Mucosa of descending colon (tissue), 3 donors: ENCODE data around the gene AFG3L2. TPM values are rescaled to one million over a fixed set of nuclear protein-coding genes. Genes with fewer than 3 reads are reported as not detected.

ENCODE experiments used
- ATAC-seq: fragments of 200-7000 bp; cut with Tn5 transposase; one replicate; pipeline ENCODE4 v1.9.1; 2020; ENCODE audit warnings: mild to moderate bottlenecking, moderate library complexity
- DNase-seq, 3 donors: peaks; one replicate each; pipeline ENCODE4 v3.0.0-alpha.2; 2020
- H3K36me3 ChIP-seq: fragments of 200-600 bp; one replicate; pipeline ENCODE4 v1.8.0; 2021; ENCODE audit warnings: low read depth, mild to moderate bottlenecking
- H3K4me1 ChIP-seq: fragments of 200-600 bp; one replicate; pipeline ENCODE4 v1.8.0; 2021; ENCODE audit warnings: low read depth, mild to moderate bottlenecking
- H3K4me3 ChIP-seq: fragments of 200-600 bp; one replicate; pipeline ENCODE4 v1.8.0; 2021; ENCODE audit warnings: mild to moderate bottlenecking
- H3K9me3 ChIP-seq: fragments of 200-600 bp; one replicate; pipeline ENCODE4 v1.8.0; 2021; ENCODE audit warnings: mild to moderate bottlenecking
- intact Hi-C, 2 donors: fragments of 100-400 bp; cut with DNase I in 1 of 2; cut with micrococcal nuclease in 1 of 2; formaldehyde crosslinking; loops; one replicate each; pipeline versions ENCODE4 v1.11.0 to v1.11.1; 2022; cut with DNase I, micrococcal nuclease
- total RNA-seq, 3 donors: library from RNA; stranded (reverse); fragmentation: NEBNext Ultra II Directional in 2 of 3; extraction: Animal tissue kit (Norgen Biotek cat#: 25700) in 2 of 3; gene quantifications; one replicate each; pipeline versions ENCODE4 v1.2.1 to v1.2.4, GENCODE V29; 2021 to 2023
- TF ChIP-seq, protein P1 (sequence below): fragments of 200-600 bp; IDR thresholded peaks from one replicate; pipeline ENCODE4 v1.8.0; 2022; ENCODE audit warnings: antibody characterized with exemption, mild to moderate bottlenecking
- donor health status: DM: no; HTN: no; CAD: no; lungs with moderate emphysema.
- donor health status: DM: no; HTN: no; CAD: no.
- donor health status: DM: no; HTN: yes; CAD: no.

Gene AFG3L2
- total RNA-seq, 3 donors from 2014 or later: 68.5 to 104 (median 93.1) TPM

DNA sequence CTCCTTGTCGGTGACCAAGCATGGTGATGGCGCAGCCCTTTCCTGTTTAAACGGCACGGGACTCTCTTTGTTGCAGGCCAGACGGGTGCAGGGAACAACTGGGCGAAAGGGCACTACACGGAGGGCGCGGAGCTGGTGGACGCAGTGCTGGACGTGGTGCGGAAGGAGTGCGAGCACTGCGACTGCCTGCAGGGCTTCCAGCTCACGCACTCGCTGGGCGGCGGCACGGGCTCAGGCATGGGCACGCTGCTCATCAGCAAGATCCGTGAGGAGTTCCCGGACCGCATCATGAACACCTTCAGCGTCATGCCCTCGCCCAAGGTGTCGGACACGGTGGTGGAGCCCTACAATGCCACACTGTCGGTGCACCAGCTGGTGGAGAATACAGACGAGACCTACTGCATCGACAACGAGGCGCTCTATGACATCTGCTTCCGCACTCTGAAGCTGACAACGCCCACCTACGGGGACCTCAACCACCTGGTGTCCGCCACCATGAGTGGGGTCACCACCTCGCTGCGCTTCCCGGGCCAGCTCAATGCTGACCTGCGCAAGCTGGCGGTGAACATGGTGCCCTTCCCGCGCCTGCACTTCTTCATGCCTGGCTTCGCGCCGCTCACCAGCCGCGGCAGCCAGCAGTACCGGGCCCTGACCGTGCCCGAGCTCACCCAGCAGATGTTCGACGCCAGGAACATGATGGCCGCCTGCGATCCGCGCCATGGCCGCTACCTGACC, 51.9 kb downstream of the AFG3L2 start:
- no peaks in the 10 kb centered on the region for H3K9me3 ChIP-seq
- DNase-seq (no peak), ATAC-seq (no peak)
- no peaks in the 10 kb centered on the region for H3K4me1 ChIP-seq
- H3K4me3 ChIP-seq: no peak overlapping the region
- TF ChIP-seq, protein P1, sequence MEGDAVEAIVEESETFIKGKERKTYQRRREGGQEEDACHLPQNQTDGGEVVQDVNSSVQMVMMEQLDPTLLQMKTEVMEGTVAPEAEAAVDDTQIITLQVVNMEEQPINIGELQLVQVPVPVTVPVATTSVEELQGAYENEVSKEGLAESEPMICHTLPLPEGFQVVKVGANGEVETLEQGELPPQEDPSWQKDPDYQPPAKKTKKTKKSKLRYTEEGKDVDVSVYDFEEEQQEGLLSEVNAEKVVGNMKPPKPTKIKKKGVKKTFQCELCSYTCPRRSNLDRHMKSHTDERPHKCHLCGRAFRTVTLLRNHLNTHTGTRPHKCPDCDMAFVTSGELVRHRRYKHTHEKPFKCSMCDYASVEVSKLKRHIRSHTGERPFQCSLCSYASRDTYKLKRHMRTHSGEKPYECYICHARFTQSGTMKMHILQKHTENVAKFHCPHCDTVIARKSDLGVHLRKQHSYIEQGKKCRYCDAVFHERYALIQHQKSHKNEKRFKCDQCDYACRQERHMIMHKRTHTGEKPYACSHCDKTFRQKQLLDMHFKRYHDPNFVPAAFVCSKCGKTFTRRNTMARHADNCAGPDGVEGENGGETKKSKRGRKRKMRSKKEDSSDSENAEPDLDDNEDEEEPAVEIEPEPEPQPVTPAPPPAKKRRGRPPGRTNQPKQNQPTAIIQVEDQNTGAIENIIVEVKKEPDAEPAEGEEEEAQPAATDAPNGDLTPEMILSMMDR: no peak
- intact Hi-C loops: no loop called here
- H3K36me3 ChIP-seq: peaks cover 13% of the 10 kb centered on the region

DNA sequence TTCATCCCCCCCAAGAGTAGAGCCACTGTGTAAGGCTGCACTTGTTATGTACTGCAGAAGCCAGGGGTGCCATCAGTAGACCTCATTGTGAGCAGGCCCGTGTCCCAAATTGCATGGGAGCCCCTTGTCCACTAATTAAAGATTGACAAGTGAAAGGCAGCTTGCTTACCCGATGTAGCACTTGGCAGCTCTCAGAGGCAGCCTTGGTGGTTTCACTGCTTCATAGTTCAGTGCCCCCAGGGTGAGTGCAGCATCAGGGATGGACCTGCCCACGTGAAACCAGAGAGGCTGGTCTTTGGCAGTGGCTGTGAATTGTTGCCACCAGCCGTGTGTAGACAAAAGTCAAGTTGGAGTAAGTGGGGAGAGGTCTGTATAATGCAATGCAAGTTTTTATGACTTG, 55.7 kb downstream of the AFG3L2 start:
- intact Hi-C loops: no loop called here
- no peaks in the 10 kb centered on the region for H3K4me1 ChIP-seq
- H3K4me3 ChIP-seq: no peak overlapping the region
- TF ChIP-seq, protein P1: no peak
- peaks cover 13% of the 10 kb centered on the region for H3K36me3 ChIP-seq
- ATAC-seq (no peak), DNase-seq (no peak)
- no peaks in the 10 kb centered on the region for H3K9me3 ChIP-seq

DNA sequence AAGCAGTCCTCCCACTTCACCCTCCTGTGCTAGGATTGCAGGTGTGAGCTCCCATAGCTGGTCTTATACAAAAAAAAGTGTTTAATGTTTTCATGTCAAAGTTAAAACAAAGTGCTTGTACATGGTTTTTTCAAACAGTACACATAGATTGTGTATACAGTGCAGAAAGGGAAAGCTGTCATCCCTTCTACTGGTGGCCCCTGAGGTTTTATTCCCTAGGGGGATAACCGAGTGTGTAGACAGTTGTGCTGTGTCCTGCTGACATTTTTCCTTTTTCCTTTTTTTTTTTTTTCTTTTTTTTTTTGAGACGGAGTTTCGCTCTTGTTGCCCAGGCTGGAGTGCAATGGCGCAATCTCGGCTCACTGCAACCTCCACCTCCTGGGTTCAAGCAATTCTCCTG, 58.2 kb downstream of the AFG3L2 start:
- Histone ChIP-seq H3K4me1 (no peaks in the 10 kb centered on the region), H3K9me3 (no peaks in the 10 kb centered on the region), H3K36me3 (no peaks in the 10 kb centered on the region), H3K4me3 (no peak overlapping the region)
- intact Hi-C loops: no loop called here
- DNase-seq (no peak), ATAC-seq (no peak)
- TF ChIP-seq, protein P1: no peak

DNA sequence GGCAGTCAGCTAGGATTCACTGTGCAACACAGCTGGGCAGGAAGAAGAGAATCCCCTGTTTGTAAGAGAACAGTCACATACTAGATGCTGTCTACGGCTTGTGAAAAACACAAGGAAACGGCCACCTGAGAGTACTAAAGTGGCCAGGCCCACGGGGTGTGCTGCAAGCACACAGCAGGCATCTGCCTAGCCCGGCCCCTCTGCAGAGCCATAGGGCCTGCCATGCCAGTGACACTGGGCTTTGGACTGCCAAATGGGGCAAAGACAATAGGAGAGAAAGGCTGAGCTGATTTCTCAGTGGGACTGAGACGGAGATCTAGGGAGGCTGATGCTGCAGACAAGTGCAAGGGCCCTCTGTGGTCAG, 58.7 kb downstream of the AFG3L2 start:
- TF ChIP-seq, protein P1: no peak
- intact Hi-C loops: no loop called here
- Histone ChIP-seq H3K36me3 (no peaks in the 10 kb centered on the region), H3K4me3 (no peak overlapping the region), H3K4me1 (no peaks in the 10 kb centered on the region), H3K9me3 (no peaks in the 10 kb centered on the region)
- ATAC-seq (peak; percentile 34), DNase-seq (no peak)

DNA sequence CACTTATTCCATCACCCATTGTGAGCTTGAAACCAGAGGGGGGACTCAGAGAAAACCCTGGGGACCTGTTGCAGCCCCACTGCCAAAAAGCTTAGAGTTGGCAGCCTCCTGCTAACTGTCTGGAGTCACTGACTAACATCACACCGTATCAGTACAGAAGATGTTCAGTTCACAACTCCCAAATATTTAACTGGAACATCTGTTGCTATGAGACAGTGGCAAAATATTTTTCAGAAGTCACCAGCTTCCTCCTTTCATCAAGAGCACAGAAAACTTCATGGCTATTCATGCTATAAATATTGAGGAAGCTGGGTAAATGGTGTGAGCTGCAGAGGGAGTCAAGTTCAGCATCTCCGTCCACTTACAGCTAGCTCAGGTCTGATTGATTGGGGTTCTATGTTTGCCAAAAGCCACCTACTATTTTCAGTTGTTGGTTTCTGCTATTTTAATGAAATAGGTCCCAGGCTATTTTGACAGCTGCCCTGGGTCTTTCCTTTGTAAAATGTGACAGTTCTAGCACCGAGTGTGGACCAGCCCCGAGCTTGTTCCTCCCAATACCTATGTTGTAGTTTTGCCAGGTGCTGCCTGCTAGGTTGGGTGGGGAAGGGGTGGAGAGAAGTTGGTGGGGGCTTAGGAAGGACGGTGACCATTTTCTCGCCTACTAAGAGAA, 59.2 kb downstream of the AFG3L2 start:
- no peak overlapping the region for H3K4me3 ChIP-seq
- H3K36me3 ChIP-seq: no peaks in the 10 kb centered on the region
- ATAC-seq (peak; percentile 52), DNase-seq (no peak)
- intact Hi-C loops: no loop called here
- no peaks in the 10 kb centered on the region for H3K9me3 ChIP-seq
- TF ChIP-seq, protein P1: no peak
- H3K4me1 ChIP-seq: no peaks in the 10 kb centered on the region
